Keratinocyte (primary cell): ENCODE results near the gene KIFAP3.

Source experiments
- EZH2 ChIP-seq: IDR thresholded peaks from one replicate; pipeline ENCODE4 v1.6.1; 2012; ENCODE audit warnings: inconsistent platforms, mild to moderate bottlenecking, low read length, moderate library complexity
- TF ChIP-seq, protein P1 (sequence below), 3 experiments: IDR thresholded peaks in 1 of 3; conservative IDR thresholded peaks in 1 of 3; optimal IDR thresholded peaks in 1 of 3; 2 replicates in 2 of 3; 3 replicates in 1 of 3; pipeline versions ENCODE3 to v1.5.1; 2011; ENCODE audit warnings: low read length in 3 of 3, mild to moderate bottlenecking in 3 of 3, moderate library complexity in 2 of 3, control low read depth in 1 of 3, inconsistent platforms in 1 of 3; ENCODE audit not compliant: insufficient read depth in 2 of 3; ENCODE audit errors: extremely low read depth in 1 of 3

DNA sequence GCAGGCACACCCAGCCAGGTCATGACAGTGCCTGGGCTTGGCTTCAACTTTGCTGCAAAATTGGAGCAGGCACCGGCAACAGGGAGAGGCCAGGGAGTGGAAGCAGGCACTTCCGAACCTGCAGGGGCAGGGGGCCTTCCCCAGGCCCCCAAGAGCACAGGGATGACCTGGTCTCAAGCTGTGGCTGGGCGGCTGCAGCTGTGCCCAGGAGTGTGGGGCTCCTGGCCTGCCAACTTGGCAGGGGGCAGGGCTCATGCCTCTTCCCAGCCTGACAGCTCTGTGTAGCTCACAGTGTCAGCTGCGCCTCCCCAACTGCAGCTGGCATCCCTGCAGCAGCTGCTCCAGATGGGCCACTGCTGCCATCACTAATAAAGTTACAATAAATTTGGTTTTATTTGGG, 129.3 kb downstream of the KIFAP3 start:
- TF ChIP-seq, protein P1, sequence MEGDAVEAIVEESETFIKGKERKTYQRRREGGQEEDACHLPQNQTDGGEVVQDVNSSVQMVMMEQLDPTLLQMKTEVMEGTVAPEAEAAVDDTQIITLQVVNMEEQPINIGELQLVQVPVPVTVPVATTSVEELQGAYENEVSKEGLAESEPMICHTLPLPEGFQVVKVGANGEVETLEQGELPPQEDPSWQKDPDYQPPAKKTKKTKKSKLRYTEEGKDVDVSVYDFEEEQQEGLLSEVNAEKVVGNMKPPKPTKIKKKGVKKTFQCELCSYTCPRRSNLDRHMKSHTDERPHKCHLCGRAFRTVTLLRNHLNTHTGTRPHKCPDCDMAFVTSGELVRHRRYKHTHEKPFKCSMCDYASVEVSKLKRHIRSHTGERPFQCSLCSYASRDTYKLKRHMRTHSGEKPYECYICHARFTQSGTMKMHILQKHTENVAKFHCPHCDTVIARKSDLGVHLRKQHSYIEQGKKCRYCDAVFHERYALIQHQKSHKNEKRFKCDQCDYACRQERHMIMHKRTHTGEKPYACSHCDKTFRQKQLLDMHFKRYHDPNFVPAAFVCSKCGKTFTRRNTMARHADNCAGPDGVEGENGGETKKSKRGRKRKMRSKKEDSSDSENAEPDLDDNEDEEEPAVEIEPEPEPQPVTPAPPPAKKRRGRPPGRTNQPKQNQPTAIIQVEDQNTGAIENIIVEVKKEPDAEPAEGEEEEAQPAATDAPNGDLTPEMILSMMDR (optimal IDR thresholded peaks at IDR 0.05 in 1 of 3, IDR thresholded peaks at IDR 0.05 in 1 of 3, conservative IDR thresholded peaks at IDR 0.05 in 1 of 3; ENCODE audit: extremely low read depth in 1 of 3, insufficient read depth in 2 of 3, low read length in 3 of 3) = no peak
- TF ChIP-seq EZH2 = no peak
